22Rv1 (cell line): ENCODE measurements around the gene RBM25.
A peak's percentile ranks its signal among the peaks of the same experiment; 100 is the strongest.
"Not testable (repeated sequence)": the region's sequence is repeated elsewhere in the genome, so short reads cannot be mapped to it uniquely, and the experiment has no call there.

ENCODE experiments used
- H3K27ac ChIP-seq: fragments of 450-650 bp; 2 replicates; pipeline ENCODE4 v1.5.1; 2017
- ZFX ChIP-seq: fragments of 450-650 bp; IDR thresholded peaks from 2 replicates; pipeline ENCODE4 v1.6.1; 2017; ENCODE audit warnings: antibody characterized with exemption, borderline replicate concordance
- TF ChIP-seq, protein P1 (sequence below): fragments of 450-650 bp; IDR thresholded peaks from 2 replicates; pipeline ENCODE4 v1.5.1; 2017; ENCODE audit warnings: mild to moderate bottlenecking

Gene RBM25

DNA sequence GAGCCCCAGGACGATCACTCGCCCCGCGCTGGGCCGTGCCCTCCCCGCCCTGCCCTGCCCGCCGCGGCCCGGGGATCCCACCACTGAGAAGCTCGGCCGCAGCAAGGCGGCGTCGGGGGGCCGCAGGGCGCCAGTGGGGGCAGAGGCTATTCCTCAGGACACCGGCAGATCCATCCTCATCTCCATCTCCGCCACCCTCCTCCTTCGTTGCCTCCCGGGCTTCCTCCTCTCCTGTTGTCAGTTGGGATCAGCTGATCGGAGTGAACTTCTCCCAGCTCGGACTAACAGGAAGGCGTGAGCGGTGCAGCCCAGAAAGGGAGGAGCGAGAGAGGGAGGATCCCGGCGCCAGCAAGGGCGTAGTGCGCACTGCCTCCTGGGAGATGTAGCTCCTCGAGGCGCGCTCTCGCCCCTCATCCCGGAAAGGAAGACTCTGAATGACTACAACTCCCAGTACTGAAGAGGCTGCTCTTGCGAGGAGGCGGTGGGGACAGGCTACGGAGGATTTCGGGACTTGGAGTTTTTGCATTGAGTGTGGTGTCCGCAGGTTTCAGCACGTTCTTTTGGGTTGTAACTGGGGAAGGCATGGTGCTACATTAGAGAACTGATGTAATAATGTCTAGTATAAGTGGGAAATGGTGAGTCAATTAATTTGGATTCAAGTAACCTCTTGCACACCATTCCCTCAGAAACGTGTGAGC, 31.3 kb upstream of the RBM25 start, which contains the start of gene ZFYVE1:
Gene ZFYVE1 (minus strand): TSS at position 262 of the 698 bp plus-strand sequence. CDS start 2,598 bp downstream, outside the sequence.
- peak within 1 kb of the TSS; percentile 46 for H3K27ac ChIP-seq
- TF ChIP-seq, protein P1, sequence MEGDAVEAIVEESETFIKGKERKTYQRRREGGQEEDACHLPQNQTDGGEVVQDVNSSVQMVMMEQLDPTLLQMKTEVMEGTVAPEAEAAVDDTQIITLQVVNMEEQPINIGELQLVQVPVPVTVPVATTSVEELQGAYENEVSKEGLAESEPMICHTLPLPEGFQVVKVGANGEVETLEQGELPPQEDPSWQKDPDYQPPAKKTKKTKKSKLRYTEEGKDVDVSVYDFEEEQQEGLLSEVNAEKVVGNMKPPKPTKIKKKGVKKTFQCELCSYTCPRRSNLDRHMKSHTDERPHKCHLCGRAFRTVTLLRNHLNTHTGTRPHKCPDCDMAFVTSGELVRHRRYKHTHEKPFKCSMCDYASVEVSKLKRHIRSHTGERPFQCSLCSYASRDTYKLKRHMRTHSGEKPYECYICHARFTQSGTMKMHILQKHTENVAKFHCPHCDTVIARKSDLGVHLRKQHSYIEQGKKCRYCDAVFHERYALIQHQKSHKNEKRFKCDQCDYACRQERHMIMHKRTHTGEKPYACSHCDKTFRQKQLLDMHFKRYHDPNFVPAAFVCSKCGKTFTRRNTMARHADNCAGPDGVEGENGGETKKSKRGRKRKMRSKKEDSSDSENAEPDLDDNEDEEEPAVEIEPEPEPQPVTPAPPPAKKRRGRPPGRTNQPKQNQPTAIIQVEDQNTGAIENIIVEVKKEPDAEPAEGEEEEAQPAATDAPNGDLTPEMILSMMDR = no peak
- TF ChIP-seq ZFX = no peak

DNA sequence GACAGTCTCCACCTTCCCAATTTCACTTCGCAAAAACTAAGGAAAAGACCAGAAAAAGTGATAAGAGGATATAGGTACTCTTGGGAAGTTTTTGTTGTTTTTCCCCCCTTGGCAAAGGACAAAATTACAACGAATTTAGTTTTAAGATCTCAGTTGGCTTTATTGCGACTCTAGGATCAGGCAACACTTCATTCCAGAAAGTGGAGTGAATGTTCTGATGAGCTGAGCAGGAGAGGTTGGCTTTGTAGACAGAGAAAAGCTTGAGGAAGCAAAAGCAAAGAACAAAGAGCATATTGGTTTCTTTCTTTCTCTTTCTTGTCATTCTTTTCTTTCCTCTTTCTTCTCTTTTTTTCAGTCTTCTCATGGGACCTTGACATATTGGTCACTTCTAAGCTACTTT, 30.8 kb upstream of the RBM25 start:
- no peak for TF ChIP-seq ZFX
- TF ChIP-seq, protein P1 = no peak
- peak overlapping the region; percentile 46; the same call in 1 of the 2 replicates for H3K27ac ChIP-seq

DNA sequence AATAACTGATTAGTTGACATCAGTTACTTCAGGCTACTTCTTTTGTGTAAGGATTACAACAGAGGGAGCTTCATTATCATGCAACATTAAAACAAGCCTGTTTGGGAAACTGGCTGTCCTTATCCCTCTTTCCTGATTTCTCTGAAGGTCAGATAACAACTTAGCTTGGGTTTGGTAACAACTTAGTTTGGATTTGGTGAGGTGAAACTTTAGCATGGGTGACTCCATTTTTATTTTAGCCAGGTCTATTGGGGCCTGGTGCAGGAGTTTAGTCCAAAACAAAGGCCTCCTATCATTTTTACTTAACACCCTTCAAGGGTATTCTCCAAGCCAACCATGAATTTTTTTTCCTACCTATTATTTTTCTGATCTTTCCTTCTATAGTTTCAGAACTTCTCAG, 30.4 kb upstream of the RBM25 start:
- TF ChIP-seq, protein P1 = no peak
- TF ChIP-seq ZFX = no peak
- H3K27ac ChIP-seq = no peak overlapping the region; the same call in 1 of the 2 replicates

DNA sequence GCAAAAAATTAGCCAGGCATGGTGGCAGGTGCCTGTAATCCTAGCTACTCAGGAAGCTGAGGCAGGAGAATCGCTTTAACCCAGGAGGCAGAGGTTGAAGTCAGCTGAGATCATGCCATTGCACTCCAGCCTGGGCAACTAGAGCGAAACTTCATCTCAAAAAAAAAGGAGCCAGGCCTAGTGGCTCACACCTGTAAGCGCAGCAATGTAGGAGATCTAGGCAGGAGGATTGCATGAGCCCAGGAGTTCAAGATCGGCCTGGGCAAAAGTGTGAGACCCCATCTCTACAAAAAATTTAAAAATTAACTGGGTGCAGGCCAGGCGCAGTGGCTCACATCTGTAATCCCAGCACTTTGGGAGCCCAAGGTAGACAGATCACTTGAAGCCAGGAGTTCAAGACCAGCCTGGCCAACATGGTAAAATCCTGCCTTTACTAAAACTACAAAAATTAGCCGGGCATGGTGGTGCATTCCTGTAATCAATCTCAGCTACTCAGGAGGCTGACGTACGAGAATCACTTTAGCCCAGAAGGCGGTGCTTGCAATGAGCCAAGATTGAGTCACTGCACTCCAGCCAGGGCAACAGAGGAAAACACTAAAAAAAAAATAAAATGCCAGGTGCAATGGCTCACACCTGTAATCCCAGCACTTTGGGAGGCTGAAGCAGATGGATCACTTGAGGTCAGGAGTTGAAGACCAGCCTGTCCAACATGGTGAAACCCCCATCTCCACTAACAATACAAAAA, 21.5 kb upstream of the RBM25 start:
- not testable (repeated sequence) for H3K27ac ChIP-seq

- no peak for TF ChIP-seq ZFX
- TF ChIP-seq, protein P1 = no peak
- H3K27ac ChIP-seq = no peak overlapping the region
These were observed 10.5 kb upstream of the RBM25 start for GRCh38 chr14:73047808-73048207.

- TF ChIP-seq, protein P1 = no peak
- TF ChIP-seq ZFX = no peak
- H3K27ac ChIP-seq = no peak overlapping the region
These were observed 8.9 kb upstream of the RBM25 start for GRCh38 chr14:73049428-73049827.

GRCh38 chr14:73055251-73055650, 3.1 kb upstream of the RBM25 start:
- no peak for TF ChIP-seq ZFX
- H3K27ac ChIP-seq = no peak overlapping the region

GRCh38 chr14:73057944-73058223, 450 bp upstream of the RBM25 start:
- TF ChIP-seq, protein P1 = no peak
- no peak for TF ChIP-seq ZFX
- H3K27ac ChIP-seq = peak overlapping the region; percentile 92
